Activated T-cell treated with anti-CD3 and anti-CD28 coated beads for 48 hours (primary cell): ENCODE measurements around the gene EFCAB8.
A peak's percentile ranks its signal among the peaks of the same experiment; 100 is the strongest.

Experiments used
- DNase-seq: peaks from one replicate; pipeline ENCODE4 v3.0.0-alpha.2; 2020; ENCODE audit warnings: low read depth

The EFCAB8 gene

GRCh38 chr20:32858701-32859372, at the start of gene EFCAB8:
TSS of gene EFCAB8 (plus strand) at chr20:32858923. CDS start at chr20:32863793, 4,870 bp downstream.
- no peak for DNase-seq

- DNase-seq: no peak
Observed at GRCh38 chr20:32809907-32810306, 48.8 kb upstream of the EFCAB8 start.

- no peak for DNase-seq
Observed at GRCh38 chr20:32810941-32811340, 47.8 kb upstream of the EFCAB8 start.

GRCh38 chr20:32811886-32812285, 46.8 kb upstream of the EFCAB8 start:
- DNase-seq: no peak

- peak; percentile 89 for DNase-seq
Observed at GRCh38 chr20:32819992-32820697, 38.6 kb upstream of the EFCAB8 start.

GRCh38 chr20:32820698-32821377, 37.9 kb upstream of the EFCAB8 start:
- DNase-seq: no peak

GRCh38 chr20:32822225-32822624, 36.5 kb upstream of the EFCAB8 start:
- no peak for DNase-seq

GRCh38 chr20:32823078-32823477, 35.6 kb upstream of the EFCAB8 start:
- peak; percentile 29 for DNase-seq

GRCh38 chr20:32823737-32824588, 34.8 kb upstream of the EFCAB8 start:
- no peak for DNase-seq

GRCh38 chr20:32828029-32828680, 30.6 kb upstream of the EFCAB8 start:
- no peak for DNase-seq

GRCh38 chr20:32829311-32830005, 29.3 kb upstream of the EFCAB8 start:
- DNase-seq: no peak

- no peak for DNase-seq
Observed at GRCh38 chr20:32830437-32830836, 28.3 kb upstream of the EFCAB8 start.

- DNase-seq: no peak
Observed at GRCh38 chr20:32831982-32832381, 26.7 kb upstream of the EFCAB8 start.

GRCh38 chr20:32832664-32833063, 26.1 kb upstream of the EFCAB8 start:
- no peak for DNase-seq

GRCh38 chr20:32834972-32835371, 23.8 kb upstream of the EFCAB8 start:
- no peak for DNase-seq

GRCh38 chr20:32837157-32837556, 21.6 kb upstream of the EFCAB8 start:
- no peak for DNase-seq

GRCh38 chr20:32839227-32839981, 19.3 kb upstream of the EFCAB8 start:
- no peak for DNase-seq

GRCh38 chr20:32839982-32840285, 18.8 kb upstream of the EFCAB8 start:
- no peak for DNase-seq

- no peak for DNase-seq
Observed at GRCh38 chr20:32841174-32841573, 17.5 kb upstream of the EFCAB8 start.

- DNase-seq: no peak
Observed at GRCh38 chr20:32841632-32842031, 17.1 kb upstream of the EFCAB8 start.
